CD4-positive, alpha-beta T cell treated with Interleukin-12 subunit alpha and Interleukin-12 subunit beta, for 1 hour (primary cell): ENCODE results near the gene EXTL1.

Experiments
- DNase-seq: peaks from one replicate; pipeline ENCODE4 v3.0.0-alpha.2; 2020

Gene EXTL1

GRCh38 chr1:26075421-26076144 is 54.0 kb downstream of the EXTL1 start:
- no peak for DNase-seq

- DNase-seq, result no peak
Measured at GRCh38 chr1:26077524-26077923, 55.9 kb downstream of the EXTL1 start.

- no peak for DNase-seq
Measured at GRCh38 chr1:26078286-26079177, 57.0 kb downstream of the EXTL1 start.

- DNase-seq, result no peak
Measured at GRCh38 chr1:26079178-26079563, 57.6 kb downstream of the EXTL1 start.

- DNase-seq, result no peak
Measured at GRCh38 chr1:26079960-26080814, 58.6 kb downstream of the EXTL1 start.

- DNase-seq, result no peak
Measured at GRCh38 chr1:26081267-26082019, 59.9 kb downstream of the EXTL1 start.

GRCh38 chr1:26082020-26082350 is 60.4 kb downstream of the EXTL1 start:
- no peak for DNase-seq

- no peak for DNase-seq
Measured at GRCh38 chr1:26083208-26083607, 61.6 kb downstream of the EXTL1 start.

GRCh38 chr1:26084091-26084561 is 62.6 kb downstream of the EXTL1 start:
- DNase-seq, result no peak

GRCh38 chr1:26084844-26085243 is 63.3 kb downstream of the EXTL1 start:
- DNase-seq, result no peak
